NT2/D1 (cell line): ENCODE measurements around the gene YIPF5.

Experiments
- DNase-seq: peaks from one replicate; pipeline ENCODE4 v3.0.0-alpha.2; 2011; ENCODE audit warnings: low read depth, low spot score
- H3K27me3 ChIP-seq: 2 replicates; pipeline ENCODE4 v1.6.0; 2011; ENCODE audit warnings: mild to moderate bottlenecking; ENCODE audit not compliant: insufficient read length, insufficient read depth
- H3K36me3 ChIP-seq: 2 replicates; pipeline ENCODE4 v1.6.1; 2011; ENCODE audit warnings: mild to moderate bottlenecking, low read length, mixed read lengths; ENCODE audit not compliant: insufficient read depth, insufficient read length
- H3K4me1 ChIP-seq: 2 replicates; pipeline ENCODE4 v1.5.1; 2011; ENCODE audit not compliant: insufficient read depth, insufficient read length
- H3K4me3 ChIP-seq: 2 replicates; pipeline ENCODE4 v1.5.1; 2011; ENCODE audit warnings: low read depth; ENCODE audit not compliant: insufficient read length
- H3K9ac ChIP-seq: 2 replicates; pipeline ENCODE4 v1.6.0; 2011; ENCODE audit warnings: low read depth; ENCODE audit not compliant: insufficient read length
- H3K9me3 ChIP-seq: 2 replicates; pipeline ENCODE4 v1.5.1; 2011; ENCODE audit warnings: mild to moderate bottlenecking, low read length; ENCODE audit not compliant: insufficient read depth
- SUZ12 ChIP-seq: IDR thresholded peaks from 2 replicates; pipeline ENCODE4 v1.6.1; 2011; ENCODE audit not compliant: insufficient read length, insufficient read depth; ENCODE audit errors: extremely low read depth
- YY1 ChIP-seq: IDR thresholded peaks from 2 replicates; pipeline ENCODE4 v1.6.1; 2011; ENCODE audit not compliant: insufficient read length, insufficient read depth
- ZNF274 ChIP-seq: IDR thresholded peaks from 2 replicates; pipeline ENCODE4 v1.6.1; 2011; ENCODE audit warnings: mild to moderate bottlenecking, low read depth, low read length

YIPF5 gene

GRCh38 chr5:144177548-144177947, 7.1 kb upstream of the YIPF5 start:
- no peak for TF ChIP-seq ZNF274
- TF ChIP-seq YY1 = no peak
- TF ChIP-seq SUZ12 = no peak
- no peaks in the 10 kb centered on the region for H3K36me3 ChIP-seq
- H3K27me3 ChIP-seq = no peaks in the 10 kb centered on the region
- no peak for DNase-seq
- H3K4me1 ChIP-seq = no peaks in the 10 kb centered on the region
- no peak overlapping the region for H3K9ac ChIP-seq
- no peaks in the 10 kb centered on the region for H3K9me3 ChIP-seq
- H3K4me3 ChIP-seq = no peak overlapping the region

- no peak for DNase-seq
- H3K9me3 ChIP-seq = no peaks in the 10 kb centered on the region
- no peak overlapping the region for H3K4me3 ChIP-seq
- no peaks in the 10 kb centered on the region for H3K4me1 ChIP-seq
- H3K27me3 ChIP-seq = no peaks in the 10 kb centered on the region
- no peak overlapping the region for H3K9ac ChIP-seq
- no peak for TF ChIP-seq ZNF274
- no peak for TF ChIP-seq YY1
- no peak for TF ChIP-seq SUZ12
- peaks cover under 1% of the 10 kb centered on the region for H3K36me3 ChIP-seq
Measured at GRCh38 chr5:144173766-144174165, 3.3 kb upstream of the YIPF5 start.

GRCh38 chr5:144169904-144170275, 569 bp downstream of the YIPF5 start:
- Histone ChIP-seq H3K9me3 (no peaks in the 10 kb centered on the region), H3K36me3 (peaks cover 35% of the 10 kb centered on the region), H3K27me3 (no peaks in the 10 kb centered on the region), H3K9ac (peak overlapping the region; percentile 94), H3K4me3 (peak overlapping the region; percentile 96), H3K4me1 (no peaks in the 10 kb centered on the region)
- DNase-seq = no peak
- no peak for TF ChIP-seq YY1
- TF ChIP-seq ZNF274 = no peak
- TF ChIP-seq SUZ12 = no peak

GRCh38 chr5:144167998-144168397, 2.5 kb downstream of the YIPF5 start:
- no peak overlapping the region for H3K9ac ChIP-seq
- no peak for DNase-seq
- peaks cover 52% of the 10 kb centered on the region for H3K36me3 ChIP-seq
- TF ChIP-seq SUZ12 (no peak), ZNF274 (no peak), YY1 (no peak)
- H3K4me1 ChIP-seq = no peaks in the 10 kb centered on the region
- no peaks in the 10 kb centered on the region for H3K9me3 ChIP-seq
- no peaks in the 10 kb centered on the region for H3K27me3 ChIP-seq
- no peak overlapping the region for H3K4me3 ChIP-seq

GRCh38 chr5:144166696-144167095, 3.8 kb downstream of the YIPF5 start:
- no peaks in the 10 kb centered on the region for H3K4me1 ChIP-seq
- no peak overlapping the region for H3K4me3 ChIP-seq
- TF ChIP-seq YY1 (no peak), ZNF274 (no peak), SUZ12 (no peak)
- no peak overlapping the region for H3K9ac ChIP-seq
- no peaks in the 10 kb centered on the region for H3K9me3 ChIP-seq
- peaks cover 65% of the 10 kb centered on the region for H3K36me3 ChIP-seq
- no peaks in the 10 kb centered on the region for H3K27me3 ChIP-seq
- no peak for DNase-seq

- DNase-seq = no peak
- Histone ChIP-seq H3K9ac (no peak overlapping the region), H3K9me3 (no peaks in the 10 kb centered on the region), H3K4me3 (no peak overlapping the region), H3K36me3 (peaks cover 74% of the 10 kb centered on the region), H3K4me1 (no peaks in the 10 kb centered on the region), H3K27me3 (no peaks in the 10 kb centered on the region)
- TF ChIP-seq ZNF274 = no peak
- no peak for TF ChIP-seq SUZ12
- TF ChIP-seq YY1 = no peak
Measured at GRCh38 chr5:144162686-144163085, 7.8 kb downstream of the YIPF5 start.

- Histone ChIP-seq H3K9ac (no peak overlapping the region), H3K27me3 (no peaks in the 10 kb centered on the region), H3K4me1 (no peaks in the 10 kb centered on the region), H3K36me3 (peaks cover 21% of the 10 kb centered on the region), H3K9me3 (no peaks in the 10 kb centered on the region), H3K4me3 (no peak overlapping the region)
- DNase-seq = no peak
- TF ChIP-seq SUZ12 (no peak), ZNF274 (no peak), YY1 (no peak)
Measured at GRCh38 chr5:144156767-144157171, 13.7 kb downstream of the YIPF5 start.

- no peak for TF ChIP-seq SUZ12
- no peak for TF ChIP-seq ZNF274
- no peak for TF ChIP-seq YY1
- Histone ChIP-seq H3K27me3 (no peaks in the 10 kb centered on the region), H3K4me1 (no peaks in the 10 kb centered on the region), H3K4me3 (no peak overlapping the region), H3K9ac (no peak overlapping the region), H3K36me3 (no peaks in the 10 kb centered on the region), H3K9me3 (no peaks in the 10 kb centered on the region)
- no peak for DNase-seq
Measured at GRCh38 chr5:144151026-144151425, 19.4 kb downstream of the YIPF5 start.
